22Rv1 (cell line): ENCODE results near the gene GSKIP.

Experiments used
- H3K27ac ChIP-seq: fragments of 450-650 bp; 2 replicates; pipeline ENCODE4 v1.5.1; 2017
- CTCF ChIP-seq: fragments of 450-650 bp; IDR thresholded peaks from 2 replicates; pipeline ENCODE4 v1.5.1; 2017; ENCODE audit warnings: mild to moderate bottlenecking
- ZFX ChIP-seq: fragments of 450-650 bp; IDR thresholded peaks from 2 replicates; pipeline ENCODE4 v1.6.1; 2017; ENCODE audit warnings: antibody characterized with exemption, borderline replicate concordance

Gene GSKIP

GRCh38 chr14:96413526-96413925, 50.2 kb downstream of the GSKIP start:
- TF ChIP-seq ZFX (no peak), CTCF (no peak)

GRCh38 chr14:96415559-96415958, 52.2 kb downstream of the GSKIP start:
- TF ChIP-seq ZFX (no peak), CTCF (no peak)
- H3K27ac ChIP-seq: no peak overlapping the region

More at GRCh38 chr14:96413526-96413925, 50.2 kb downstream of the GSKIP start:
- no peak overlapping the region for H3K27ac ChIP-seq

DNA sequence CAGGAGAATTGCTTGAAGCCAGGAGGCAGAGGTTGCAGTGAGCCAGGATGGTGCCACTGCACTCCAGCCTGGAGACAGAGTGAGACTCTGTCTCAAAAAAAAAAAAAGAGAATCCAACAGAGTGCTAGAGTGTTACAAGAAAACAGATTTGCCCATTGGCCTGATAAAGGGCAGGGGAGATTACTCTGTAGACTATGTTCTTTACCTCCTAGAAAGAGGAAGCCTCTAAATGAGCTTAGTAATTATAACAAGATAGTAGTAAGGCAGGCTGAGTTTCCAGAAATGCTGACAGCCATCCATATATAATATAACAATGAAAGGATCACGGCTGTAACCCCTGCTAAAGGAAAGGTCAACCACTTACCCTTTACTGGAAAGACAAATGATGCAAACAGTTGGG, 53.0 kb downstream of the GSKIP start:
- no peak overlapping the region for H3K27ac ChIP-seq
- TF ChIP-seq ZFX (no peak), CTCF (no peak)

GRCh38 chr14:96417254-96417653, 53.9 kb downstream of the GSKIP start:
- H3K27ac ChIP-seq: no peak overlapping the region

DNA sequence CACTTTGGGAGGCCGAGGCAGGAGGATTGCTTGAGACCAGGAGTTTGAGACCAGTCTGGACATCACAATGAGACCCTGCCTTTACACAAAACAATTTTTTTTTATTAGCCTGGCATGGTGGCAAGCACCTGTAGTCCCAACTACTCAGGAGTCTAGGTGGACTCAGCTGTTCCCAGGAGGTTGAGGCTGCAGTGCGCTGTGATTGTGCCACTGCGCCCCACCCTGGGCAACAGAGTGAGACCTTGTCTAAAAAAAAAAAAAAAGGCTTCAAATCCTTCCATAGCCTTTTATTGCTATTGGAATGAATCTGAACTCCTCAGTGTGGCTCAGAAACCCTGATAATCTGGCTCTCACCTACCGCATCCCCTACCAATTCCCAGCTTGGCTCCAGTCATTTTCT, 54.7 kb downstream of the GSKIP start:
- no peak for TF ChIP-seq ZFX
- TF ChIP-seq CTCF: no peak
- H3K27ac ChIP-seq: no peak overlapping the region

More at GRCh38 chr14:96417254-96417653, 53.9 kb downstream of the GSKIP start:
- no peak for TF ChIP-seq ZFX
- no peak for TF ChIP-seq CTCF

- no peak overlapping the region for H3K27ac ChIP-seq
- no peak for TF ChIP-seq CTCF
- TF ChIP-seq ZFX: no peak
These were observed 57.9 kb downstream of the GSKIP start for GRCh38 chr14:96421236-96421635.

DNA sequence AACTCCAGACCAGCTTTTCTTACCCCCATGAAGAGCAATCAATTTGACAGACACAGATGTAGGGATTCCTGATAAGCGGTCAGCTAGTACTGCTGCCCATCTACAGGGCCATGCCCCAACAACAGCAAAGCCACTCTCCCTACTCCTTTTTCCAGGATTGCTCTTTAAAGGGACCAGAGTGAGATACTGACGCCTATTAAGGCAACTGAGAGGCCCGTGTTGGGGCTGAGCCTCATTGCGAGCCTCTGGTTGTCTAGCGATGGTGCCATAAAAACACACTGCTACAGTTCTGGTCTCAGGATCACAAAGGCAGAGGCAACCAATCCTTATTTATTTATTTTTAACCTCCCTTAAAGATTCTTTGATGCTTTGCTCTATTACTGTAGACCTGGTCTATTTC, 59.7 kb downstream of the GSKIP start:
- H3K27ac ChIP-seq: no peak overlapping the region
- TF ChIP-seq ZFX: no peak
- no peak for TF ChIP-seq CTCF
